Activated CD8-positive, alpha-beta memory T cell treated with anti-CD3 and anti-CD28 coated beads, Interleukin-2, amount 10 ng/mL, durations not matched to agents 7 days and 5 days (primary cell): Measurements from ENCODE around the gene SLC25A22. TPM values are rescaled to one million over a fixed set of nuclear protein-coding genes. Genes with fewer than 3 reads are reported as not detected.
A peak's percentile ranks its signal among the peaks of the same experiment; 100 is the strongest.

ENCODE experiments used
- ATAC-seq: fragments of 150-1000 bp; cut with Tn5 transposase; one replicate; pipeline ENCODE4 v1.10.0; 2021; ENCODE audit warnings: moderate library complexity
- CTCF ChIA-PET: fragments of 350-600 bp; sonication (Branson Sonifier 250); formaldehyde crosslinking; loops from one replicate; lab custom pipeline; 2021; ENCODE audit warnings: antibody characterized with exemption; lab: Charles Lee
- DNase-seq: peaks from one replicate; pipeline ENCODE4 v3.0.0-alpha.2; 2020
- H3K27ac Mint-ChIP-seq: one replicate; pipeline ENCODE4 v1.8.0; 2021; ENCODE audit warnings: mild to moderate bottlenecking, mixed read lengths
- H3K27me3 Mint-ChIP-seq: one replicate; pipeline ENCODE4 v1.8.0; 2021; ENCODE audit warnings: mixed read lengths
- H3K36me3 Mint-ChIP-seq: one replicate; pipeline ENCODE4 v1.8.0; 2021; ENCODE audit warnings: mild to moderate bottlenecking, mixed read lengths
- H3K4me1 Mint-ChIP-seq: one replicate; pipeline ENCODE4 v1.8.0; 2021; ENCODE audit warnings: mixed read lengths
- H3K4me3 Mint-ChIP-seq: one replicate; pipeline ENCODE4 v1.8.0; 2021; ENCODE audit warnings: mild to moderate bottlenecking, moderate library complexity, mixed read lengths
- H3K9me3 Mint-ChIP-seq: one replicate; pipeline ENCODE4 v1.8.0; 2022; ENCODE audit warnings: low read depth, mixed read lengths
- total RNA-seq, 2 experiments: library from RNA; stranded (reverse); gene quantifications; one replicate each; pipeline ENCODE4 v1.2.3, GENCODE V29; 2021

The SLC25A22 gene
- total RNA-seq, 2 experiments from 2014 or later, result 49.4 to 54.7 TPM

GRCh38 chr11:802693-803466, 4.8 kb upstream of the SLC25A22 start:
- H3K4me1 Mint-ChIP-seq, result peaks cover 18% of the 10 kb centered on the region
- ATAC-seq (no peak), DNase-seq (no peak)
- CTCF ChIA-PET, result interaction anchor here (1.2 kb wide), 1 partner anchor 17 kb away, joined by 5 read pairs; the partner anchor contains the start of gene PNPLA2
- H3K9me3 Mint-ChIP-seq, result no peaks in the 10 kb centered on the region
- no peaks in the 10 kb centered on the region for H3K27me3 Mint-ChIP-seq
- H3K27ac Mint-ChIP-seq, result no peak overlapping the region
- peak overlapping the region; percentile 43 for H3K4me3 Mint-ChIP-seq
- H3K36me3 Mint-ChIP-seq, result peaks cover 3% of the 10 kb centered on the region

GRCh38 chr11:802018-802617, 4.0 kb upstream of the SLC25A22 start:
- ATAC-seq (no peak), DNase-seq (no peak)
- Mint-ChIP-seq H3K4me3 (no peak overlapping the region), H3K9me3 (no peaks in the 10 kb centered on the region), H3K27me3 (no peaks in the 10 kb centered on the region), H3K36me3 (peaks cover 3% of the 10 kb centered on the region), H3K27ac (no peak overlapping the region), H3K4me1 (peaks cover 16% of the 10 kb centered on the region)
- CTCF ChIA-PET, result interaction anchor here (1.0 to 1.2 kb wide), 2 partner anchors 17 to 55 kb away, joined by 3 to 5 read pairs; partner anchors contain the start of genes PNPLA2 and TALDO1

DNA sequence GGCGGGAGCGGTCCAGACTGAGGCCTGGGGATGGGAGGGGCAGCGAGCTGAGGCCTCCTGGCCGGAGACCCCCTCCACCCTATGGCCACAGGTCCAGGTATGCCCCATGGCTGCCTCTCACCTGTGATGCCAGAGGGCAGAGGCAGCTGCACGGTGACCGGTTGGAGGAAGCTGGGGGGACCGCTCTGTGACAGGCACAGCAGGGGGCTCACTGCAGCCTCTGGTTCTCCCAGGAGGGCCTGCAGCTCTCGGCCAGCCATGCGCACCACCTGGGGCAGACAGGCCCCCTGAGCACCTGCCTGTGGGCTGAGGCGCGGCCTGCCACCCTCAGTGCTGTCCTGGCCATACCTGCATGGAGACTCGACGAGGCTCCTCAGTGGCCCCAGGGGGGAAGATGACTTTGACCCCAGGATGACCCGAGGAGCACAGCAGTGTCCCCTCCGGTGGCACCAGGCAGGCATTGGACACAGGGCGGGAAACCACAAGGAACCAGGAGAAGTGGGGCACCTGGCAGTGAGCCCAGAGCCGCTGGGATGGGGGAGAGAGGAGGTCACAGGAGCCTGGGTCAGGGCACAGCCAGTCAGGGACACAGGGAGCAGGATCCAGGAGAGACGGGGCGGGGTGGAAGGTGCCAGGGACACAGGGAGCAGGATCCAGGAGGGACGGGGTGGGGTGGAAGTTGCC, 3.2 kb upstream of the SLC25A22 start:
- Mint-ChIP-seq H3K27me3 (no peaks in the 10 kb centered on the region), H3K9me3 (no peaks in the 10 kb centered on the region), H3K4me3 (no peak overlapping the region), H3K27ac (no peak overlapping the region), H3K4me1 (peaks cover 21% of the 10 kb centered on the region), H3K36me3 (peaks cover 3% of the 10 kb centered on the region)
- DNase-seq, result no peak
- no peak for ATAC-seq
- CTCF ChIA-PET, result interaction anchor here (1.0 kb wide), 1 partner anchor 54 kb away, joined by 3 read pairs; the partner anchor contains the start of gene TALDO1

DNA sequence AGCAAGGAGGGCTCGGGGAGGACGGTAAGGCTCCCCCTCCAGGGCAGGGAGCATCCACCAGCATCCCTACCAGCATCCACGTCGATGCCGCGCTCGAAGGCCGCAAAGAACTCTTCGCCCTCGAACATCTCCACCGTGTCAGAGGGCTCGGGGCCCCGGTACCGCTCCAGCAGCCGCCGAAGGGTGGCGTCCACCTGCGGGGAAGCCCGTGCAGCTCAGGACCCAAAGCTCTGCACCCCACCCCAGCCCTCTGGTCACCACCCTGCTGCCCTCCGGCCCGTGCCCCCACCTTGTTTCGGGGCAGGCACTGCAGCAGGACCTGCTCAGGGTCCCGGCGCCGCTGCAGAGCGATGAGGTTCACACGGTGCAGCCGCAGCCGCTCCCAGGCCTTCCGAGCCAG, 2.4 kb upstream of the SLC25A22 start:
- no peak overlapping the region for H3K27ac Mint-ChIP-seq
- peaks cover 19% of the 10 kb centered on the region for H3K4me1 Mint-ChIP-seq
- H3K27me3 Mint-ChIP-seq, result no peaks in the 10 kb centered on the region
- CTCF ChIA-PET, result no interaction called here
- DNase-seq, result no peak
- peaks cover 4% of the 10 kb centered on the region for H3K36me3 Mint-ChIP-seq
- H3K9me3 Mint-ChIP-seq, result no peaks in the 10 kb centered on the region
- ATAC-seq, result no peak
- no peak overlapping the region for H3K4me3 Mint-ChIP-seq

GRCh38 chr11:799641-800316, 1.7 kb upstream of the SLC25A22 start:
- Mint-ChIP-seq H3K27me3 (no peaks in the 10 kb centered on the region), H3K4me3 (no peak overlapping the region), H3K9me3 (no peaks in the 10 kb centered on the region), H3K36me3 (peaks cover 4% of the 10 kb centered on the region), H3K4me1 (peaks cover 18% of the 10 kb centered on the region), H3K27ac (no peak overlapping the region)
- CTCF ChIA-PET, result interaction anchor here (1.0 to 1.4 kb wide), 2 partner anchors 10 to 51 kb away, joined by 3 to 4 read pairs; partner anchors contain the start of gene CEND1
- DNase-seq (no peak), ATAC-seq (no peak)

GRCh38 chr11:797296-798092, 587 bp downstream of the SLC25A22 start:
- Mint-ChIP-seq H3K9me3 (no peaks in the 10 kb centered on the region), H3K27ac (peak overlapping the region; percentile 84), H3K36me3 (peaks cover 4% of the 10 kb centered on the region), H3K27me3 (no peaks in the 10 kb centered on the region), H3K4me3 (peak overlapping the region; percentile 85), H3K4me1 (peaks cover 13% of the 10 kb centered on the region)
- ATAC-seq (peak; percentile 56), DNase-seq (peak; percentile 90)
- CTCF ChIA-PET, result interaction anchor here (1.1 to 3.1 kb wide), 5 partner anchors 11 to 71 kb away, joined by 3 to 17 read pairs (median 3); partner anchors contain the start of gene RPLP2

DNA sequence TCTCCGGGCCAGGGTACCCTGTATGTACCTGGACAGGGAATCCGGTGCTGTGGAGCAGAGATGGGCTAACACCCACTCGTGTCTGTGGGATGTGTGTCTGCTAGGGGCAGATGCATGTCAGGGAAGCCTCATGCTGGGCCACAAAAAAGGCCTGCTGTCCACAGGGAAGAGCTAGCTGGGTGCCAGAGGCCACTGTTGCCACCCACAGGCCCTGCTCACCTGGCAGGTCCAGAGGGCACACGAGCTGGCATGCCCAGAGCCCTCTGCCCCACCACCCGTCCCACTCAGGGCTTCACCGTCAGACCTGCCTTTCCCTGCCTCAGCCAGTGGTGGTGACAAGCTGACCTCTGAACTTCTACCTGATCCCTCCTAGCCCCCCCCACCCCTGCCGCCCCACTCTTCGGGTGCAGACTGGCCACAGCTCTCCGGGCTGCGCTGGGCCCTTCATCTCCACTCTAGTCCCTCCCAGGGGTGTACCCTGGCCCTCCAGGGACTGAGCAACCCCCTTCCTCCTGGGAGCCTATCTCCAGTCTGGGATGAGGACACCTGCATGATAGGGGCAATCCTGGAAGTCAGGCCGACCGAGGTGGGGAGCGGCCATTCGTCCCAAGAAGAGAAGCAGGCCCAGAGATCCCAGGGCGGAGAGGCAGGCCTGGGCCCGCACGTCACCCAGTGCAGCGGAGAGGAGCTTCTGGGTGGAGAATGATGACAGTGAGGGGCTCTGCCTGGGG, 1.4 kb downstream of the SLC25A22 start:
- CTCF ChIA-PET, result interaction anchor here (1.1 to 3.1 kb wide), 5 partner anchors 11 to 70 kb away, joined by 3 to 17 read pairs (median 3); partner anchors contain the start of gene RPLP2
- Mint-ChIP-seq H3K27ac (peak overlapping the region; percentile 84), H3K36me3 (peaks cover 4% of the 10 kb centered on the region), H3K4me3 (peak overlapping the region; percentile 85), H3K9me3 (no peaks in the 10 kb centered on the region), H3K27me3 (no peaks in the 10 kb centered on the region), H3K4me1 (peaks cover 13% of the 10 kb centered on the region)
- ATAC-seq (no peak), DNase-seq (no peak)

DNA sequence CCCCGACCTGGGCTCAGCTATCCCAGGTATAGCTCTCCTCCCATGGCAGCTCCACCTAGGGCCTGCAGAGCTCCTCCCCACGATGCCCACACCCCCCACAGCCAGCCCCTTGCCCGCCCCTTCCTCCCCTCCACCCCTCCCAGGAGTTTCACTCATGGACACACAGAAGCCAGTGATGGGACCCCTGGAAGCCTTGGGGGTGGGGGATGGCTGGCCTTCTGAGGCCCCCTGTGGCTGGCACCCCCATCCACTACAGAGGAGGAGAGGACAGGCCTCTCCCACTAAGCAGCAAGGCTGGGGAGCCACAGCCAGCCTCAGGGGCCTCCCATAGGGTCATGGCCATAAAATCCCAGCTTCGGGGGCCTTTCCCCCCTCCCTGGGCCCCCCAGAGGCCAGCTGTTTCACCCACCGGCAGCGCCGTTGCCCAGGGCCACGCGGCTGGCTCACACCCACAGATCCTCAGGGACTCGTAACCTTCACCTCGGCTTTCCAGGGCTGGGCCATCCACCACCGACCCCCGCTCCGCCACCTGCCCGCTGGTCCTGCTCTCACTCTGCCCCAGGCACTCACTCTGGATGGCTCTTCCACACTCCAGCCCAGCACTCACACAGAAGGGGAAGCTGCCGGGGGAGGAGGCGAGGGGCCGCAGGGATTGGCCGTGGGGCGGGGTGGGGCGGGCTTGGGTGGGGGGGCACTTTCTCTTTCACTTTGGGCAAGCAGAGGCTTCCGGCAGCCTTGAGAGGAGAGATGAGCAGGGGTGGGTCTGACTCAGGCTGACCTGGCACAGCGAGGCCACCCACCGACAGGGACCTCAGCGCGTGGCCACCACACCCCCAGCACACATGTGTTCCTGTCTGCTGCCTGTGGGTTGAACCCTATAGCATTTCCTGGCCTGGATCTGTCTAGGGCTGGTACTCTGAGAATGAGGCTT, 2.2 kb downstream of the SLC25A22 start:
- H3K9me3 Mint-ChIP-seq, result no peaks in the 10 kb centered on the region
- CTCF ChIA-PET, result interaction anchor here (0.6 to 3.1 kb wide), 4 partner anchors 12 to 48 kb away, joined by 3 to 17 read pairs (median 3); partner anchors contain the start of gene RPLP2
- ATAC-seq, result peak; percentile 55

DNA sequence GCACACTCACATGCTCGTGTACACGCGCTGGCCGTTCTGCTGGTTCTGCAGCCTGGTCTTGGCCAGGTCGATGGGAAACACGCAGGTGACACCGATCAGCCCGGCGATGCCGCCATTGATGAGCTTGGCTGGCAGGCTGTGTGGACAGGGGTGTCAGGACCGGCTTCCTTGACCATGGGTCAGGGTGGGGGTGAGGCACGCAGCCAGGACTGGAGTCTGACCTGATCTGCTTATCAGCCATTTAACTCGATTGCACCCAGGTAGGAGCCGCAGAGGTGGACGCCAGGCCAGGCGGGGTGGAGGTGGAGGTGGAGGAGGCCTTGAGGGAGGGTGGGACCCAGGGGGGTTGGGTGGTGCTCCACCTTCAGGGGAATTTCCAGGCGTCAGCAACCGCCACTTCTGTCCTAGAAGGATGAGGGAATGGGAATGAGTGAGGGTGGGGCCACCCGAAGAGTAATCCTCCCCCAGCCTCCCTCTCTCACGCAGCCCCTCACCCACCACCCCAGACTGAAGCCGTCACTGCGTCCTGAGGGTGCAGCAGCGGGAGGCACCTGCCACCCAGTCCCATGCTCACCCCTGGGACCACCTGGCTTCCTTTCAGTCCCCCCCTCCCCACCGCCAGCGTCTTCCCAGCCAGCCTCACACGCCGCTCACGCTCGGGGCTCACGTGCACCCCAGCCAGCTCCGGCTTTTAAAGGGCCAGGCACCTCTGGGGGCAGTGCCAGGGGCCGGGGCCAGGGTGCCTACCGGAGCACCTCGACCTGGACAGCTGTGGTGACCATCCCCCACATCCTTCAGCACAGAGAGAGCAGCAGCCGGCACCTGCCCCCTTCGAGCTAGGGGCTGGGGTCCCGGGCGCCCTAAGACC, 3.1 kb downstream of the SLC25A22 start:
- Mint-ChIP-seq H3K27ac (no peak overlapping the region), H3K4me3 (peak overlapping the region; percentile 85), H3K4me1 (peaks cover 13% of the 10 kb centered on the region), H3K27me3 (no peaks in the 10 kb centered on the region), H3K36me3 (peaks cover 2% of the 10 kb centered on the region), H3K9me3 (no peaks in the 10 kb centered on the region)
- no peak for ATAC-seq
- DNase-seq, result no peak
- CTCF ChIA-PET, result interaction anchor here (0.6 to 3.1 kb wide), 3 partner anchors 13 to 35 kb away, joined by 3 to 17 read pairs (median 3); partner anchors contain the start of gene RPLP2

More for the DNA sequence above, 2.2 kb downstream of the SLC25A22 start:
- Mint-ChIP-seq H3K27ac (peak overlapping the region; percentile 84), H3K27me3 (no peaks in the 10 kb centered on the region), H3K4me1 (peaks cover 13% of the 10 kb centered on the region), H3K4me3 (peak overlapping the region; percentile 85), H3K36me3 (peaks cover 2% of the 10 kb centered on the region)
- peak; percentile 92 for DNase-seq
